ENCODE results near the gene MPZL1.

DNA sequence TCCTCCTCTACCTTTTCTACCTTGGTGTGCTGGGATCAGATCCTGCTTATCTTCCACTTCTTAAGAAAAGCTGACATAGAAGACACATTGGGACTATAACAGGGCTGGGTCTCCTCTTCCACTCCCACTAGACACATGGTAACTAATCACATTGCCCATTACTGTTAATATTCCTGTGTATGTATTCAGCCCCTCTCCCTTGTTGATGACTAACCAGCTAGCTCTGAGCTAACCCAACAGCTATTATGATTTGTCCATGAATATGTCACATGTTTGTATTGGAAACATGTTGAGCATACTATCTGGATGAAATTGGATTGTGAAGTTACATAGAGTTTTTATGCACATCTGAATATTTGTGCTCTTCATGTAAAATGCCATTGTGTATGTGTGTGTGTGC, 52.9 kb downstream of the MPZL1 start:
- TF ChIP-seq, protein P1, sequence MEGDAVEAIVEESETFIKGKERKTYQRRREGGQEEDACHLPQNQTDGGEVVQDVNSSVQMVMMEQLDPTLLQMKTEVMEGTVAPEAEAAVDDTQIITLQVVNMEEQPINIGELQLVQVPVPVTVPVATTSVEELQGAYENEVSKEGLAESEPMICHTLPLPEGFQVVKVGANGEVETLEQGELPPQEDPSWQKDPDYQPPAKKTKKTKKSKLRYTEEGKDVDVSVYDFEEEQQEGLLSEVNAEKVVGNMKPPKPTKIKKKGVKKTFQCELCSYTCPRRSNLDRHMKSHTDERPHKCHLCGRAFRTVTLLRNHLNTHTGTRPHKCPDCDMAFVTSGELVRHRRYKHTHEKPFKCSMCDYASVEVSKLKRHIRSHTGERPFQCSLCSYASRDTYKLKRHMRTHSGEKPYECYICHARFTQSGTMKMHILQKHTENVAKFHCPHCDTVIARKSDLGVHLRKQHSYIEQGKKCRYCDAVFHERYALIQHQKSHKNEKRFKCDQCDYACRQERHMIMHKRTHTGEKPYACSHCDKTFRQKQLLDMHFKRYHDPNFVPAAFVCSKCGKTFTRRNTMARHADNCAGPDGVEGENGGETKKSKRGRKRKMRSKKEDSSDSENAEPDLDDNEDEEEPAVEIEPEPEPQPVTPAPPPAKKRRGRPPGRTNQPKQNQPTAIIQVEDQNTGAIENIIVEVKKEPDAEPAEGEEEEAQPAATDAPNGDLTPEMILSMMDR (IDR thresholded peaks at IDR 0.05; ENCODE audit: extremely low read depth in 1 of 2, insufficient read depth in 1 of 2, low read depth in 1 of 2, low read length in 2 of 2): no peak
- no peak for TF ChIP-seq POLR2AphosphoS5 (IDR thresholded peaks at IDR 0.05; ENCODE audit: insufficient read depth, low read depth, low read length)
- TF ChIP-seq POLR2A (IDR thresholded peaks at IDR 0.05; ENCODE audit: low read depth, low read length): no peak
- TF ChIP-seq, protein P2, sequence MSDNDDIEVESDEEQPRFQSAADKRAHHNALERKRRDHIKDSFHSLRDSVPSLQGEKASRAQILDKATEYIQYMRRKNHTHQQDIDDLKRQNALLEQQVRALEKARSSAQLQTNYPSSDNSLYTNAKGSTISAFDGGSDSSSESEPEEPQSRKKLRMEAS (IDR thresholded peaks at IDR 0.05; ENCODE audit: insufficient read depth, insufficient read length): no peak
- TF ChIP-seq EZH2 (IDR thresholded peaks at IDR 0.05; ENCODE audit: borderline replicate concordance, low read depth, low read length, severe bottlenecking): no peak
- no peak for TF ChIP-seq GATA2 (IDR thresholded peaks at IDR 0.05; ENCODE audit: insufficient read depth, insufficient read length, low read depth, low read length)
